Sigmoid colon (tissue), 4 donors: ENCODE measurements around the gene PIF1.

Experiments
- EP300 ChIP-seq, 4 donors: sonication (generic); formaldehyde crosslinking; IDR thresholded peaks; one replicate each; pipeline ENCODE4 v1.6.1; 2017; ENCODE audit warnings: antibody characterized with exemption in 4 of 4
- TF ChIP-seq, protein P1 (sequence below), 4 experiments: fragments of 450-650 bp in 3 of 4; fragments of 200-600 bp in 1 of 4; IDR thresholded peaks; one replicate each; pipeline ENCODE4 v1.5.1; 2016 to 2019; ENCODE audit warnings: antibody characterized with exemption in 4 of 4, mild to moderate bottlenecking in 3 of 4, moderate library complexity in 2 of 4

DNA sequence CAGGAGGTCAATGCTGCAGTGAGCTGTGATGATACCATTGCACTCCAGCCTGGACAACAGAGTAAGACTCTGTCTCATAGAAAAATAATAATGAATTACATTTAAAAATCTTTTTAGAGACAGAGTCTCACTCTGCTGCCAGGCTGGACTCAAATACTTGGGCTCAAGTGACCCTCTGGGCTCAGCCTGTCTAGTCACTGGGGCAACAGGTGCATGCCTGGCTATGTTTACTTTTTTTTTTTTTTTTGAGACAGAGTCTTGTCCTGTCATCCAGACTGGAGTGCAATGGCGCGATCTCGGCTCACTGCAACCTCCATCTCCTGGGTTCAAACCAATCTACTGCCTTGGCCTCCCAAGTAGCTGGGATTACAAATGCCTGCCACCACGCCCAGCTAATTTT is 8.2 kb upstream of the PIF1 start:
- TF ChIP-seq, protein P1, sequence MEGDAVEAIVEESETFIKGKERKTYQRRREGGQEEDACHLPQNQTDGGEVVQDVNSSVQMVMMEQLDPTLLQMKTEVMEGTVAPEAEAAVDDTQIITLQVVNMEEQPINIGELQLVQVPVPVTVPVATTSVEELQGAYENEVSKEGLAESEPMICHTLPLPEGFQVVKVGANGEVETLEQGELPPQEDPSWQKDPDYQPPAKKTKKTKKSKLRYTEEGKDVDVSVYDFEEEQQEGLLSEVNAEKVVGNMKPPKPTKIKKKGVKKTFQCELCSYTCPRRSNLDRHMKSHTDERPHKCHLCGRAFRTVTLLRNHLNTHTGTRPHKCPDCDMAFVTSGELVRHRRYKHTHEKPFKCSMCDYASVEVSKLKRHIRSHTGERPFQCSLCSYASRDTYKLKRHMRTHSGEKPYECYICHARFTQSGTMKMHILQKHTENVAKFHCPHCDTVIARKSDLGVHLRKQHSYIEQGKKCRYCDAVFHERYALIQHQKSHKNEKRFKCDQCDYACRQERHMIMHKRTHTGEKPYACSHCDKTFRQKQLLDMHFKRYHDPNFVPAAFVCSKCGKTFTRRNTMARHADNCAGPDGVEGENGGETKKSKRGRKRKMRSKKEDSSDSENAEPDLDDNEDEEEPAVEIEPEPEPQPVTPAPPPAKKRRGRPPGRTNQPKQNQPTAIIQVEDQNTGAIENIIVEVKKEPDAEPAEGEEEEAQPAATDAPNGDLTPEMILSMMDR (IDR thresholded peaks at IDR 0.05) = no peak
- no peak for TF ChIP-seq EP300 (IDR thresholded peaks at IDR 0.05)
